DMS114 treated with DMSO at 0.1 percent for 48 hours (cell line): Measurements from ENCODE around the gene SGCA.
A peak's percentile ranks its signal among the peaks of the same experiment; 100 is the strongest.

ENCODE experiments used
- DNase-seq: peaks from one replicate; lab custom pipeline; 2025; ENCODE audit not compliant: unreplicated experiment; lab: John Stamatoyannopoulos, UW

The SGCA gene

GRCh38 chr17:50134206-50135110 lies 31.3 kb upstream of the SGCA start:
- DNase-seq = no peak

DNA sequence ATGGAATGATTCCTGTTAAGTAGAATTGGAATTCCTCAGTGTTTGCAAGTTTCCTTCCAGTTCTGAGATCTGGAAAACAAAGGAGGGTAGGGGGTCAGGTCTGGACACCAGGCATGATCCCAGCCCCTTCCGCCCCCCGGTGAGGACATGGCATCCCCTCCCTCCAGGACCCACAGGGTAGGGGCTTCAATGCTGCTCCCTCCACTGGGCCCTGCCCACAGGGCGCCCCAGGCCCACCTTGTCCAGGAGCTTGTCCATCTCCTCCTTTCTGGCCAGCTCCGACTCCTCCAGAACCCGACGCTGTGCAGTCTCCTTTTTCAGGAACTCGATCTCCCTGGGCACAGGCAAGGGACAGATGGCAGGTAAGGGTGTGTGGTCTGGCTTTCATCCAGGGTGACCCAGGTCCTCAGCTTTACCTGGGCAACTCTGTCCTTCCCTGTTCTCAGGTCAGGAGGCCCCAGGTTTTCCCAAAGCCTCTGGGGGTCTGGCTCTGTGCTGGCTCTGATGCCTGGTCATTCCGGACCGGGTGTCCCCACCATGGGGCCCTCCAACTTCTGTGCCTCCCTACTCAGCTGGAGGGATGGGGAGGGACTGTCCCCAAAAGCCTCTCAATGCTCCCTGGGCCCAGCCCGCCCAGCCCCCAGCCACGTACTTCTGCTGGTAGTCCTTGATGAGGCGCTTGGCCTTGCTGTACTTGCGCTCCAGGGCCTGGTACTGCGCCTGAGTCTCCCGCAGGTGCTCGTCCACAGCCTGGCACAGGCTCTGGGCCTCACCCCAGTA lies 30.3 kb upstream of the SGCA start:
- DNase-seq = no peak

DNA sequence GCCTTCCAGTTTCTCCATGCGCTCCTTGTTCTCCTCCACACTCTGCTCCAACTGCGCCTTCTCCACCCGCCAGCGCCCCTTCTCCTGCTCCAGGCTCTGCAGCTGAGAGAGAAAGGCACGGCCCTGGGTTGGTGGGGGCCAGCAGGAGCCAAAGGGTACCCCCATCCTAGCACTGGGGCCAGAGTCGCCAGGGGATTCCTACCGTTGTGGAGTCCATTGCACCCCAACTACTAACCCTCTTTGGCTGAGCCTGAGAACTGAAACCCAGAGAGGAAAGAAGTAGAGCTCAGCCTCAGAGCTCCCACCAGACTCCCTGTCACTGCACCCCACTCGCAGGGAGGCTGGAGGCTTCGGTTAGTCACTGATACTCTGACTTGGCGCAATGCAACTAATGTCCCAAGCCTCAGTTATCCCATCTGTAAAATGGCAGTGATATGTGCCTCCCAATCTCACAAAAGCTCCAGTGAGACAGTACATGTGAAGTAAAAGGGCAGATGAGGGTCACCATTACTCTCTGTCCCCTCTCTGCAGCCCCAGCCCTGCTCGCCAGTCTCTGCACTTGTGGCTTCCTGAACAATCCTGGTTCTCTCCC lies 29.6 kb upstream of the SGCA start:
- DNase-seq = no peak

GRCh38 chr17:50137042-50137441 lies 28.8 kb upstream of the SGCA start:
- DNase-seq = no peak

DNA sequence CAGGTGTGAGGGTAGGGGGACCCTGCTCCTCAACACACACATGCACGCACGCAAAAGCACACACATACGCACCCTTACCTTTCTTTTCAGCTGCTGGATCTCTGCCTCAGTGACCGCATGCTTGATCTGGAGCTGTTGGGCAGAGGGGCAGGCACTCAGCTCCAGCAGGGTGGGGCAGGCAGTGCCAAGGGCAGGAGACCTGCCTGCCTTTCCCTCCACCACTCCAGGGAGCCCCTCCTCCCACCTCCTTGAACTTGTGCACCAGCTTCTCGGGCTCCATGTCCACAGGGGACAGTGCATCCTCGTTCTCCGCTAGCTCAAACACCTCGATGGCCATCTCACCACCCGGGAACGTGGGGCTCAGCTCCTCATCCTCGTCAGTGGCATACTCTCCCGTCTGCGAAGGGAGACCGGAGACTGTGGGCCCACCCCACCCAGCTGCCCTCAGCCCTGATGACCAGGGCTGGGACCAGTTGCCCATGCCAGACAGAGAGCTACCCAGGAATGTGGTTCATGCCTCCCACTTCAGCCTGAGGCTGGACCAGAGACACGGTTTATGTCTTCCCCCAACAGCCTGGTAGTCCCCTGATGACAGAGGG lies 26.5 kb upstream of the SGCA start:
- no peak for DNase-seq

- peak; percentile 74 for DNase-seq
Measured at GRCh38 chr17:50139950-50140885, 25.6 kb upstream of the SGCA start.

DNA sequence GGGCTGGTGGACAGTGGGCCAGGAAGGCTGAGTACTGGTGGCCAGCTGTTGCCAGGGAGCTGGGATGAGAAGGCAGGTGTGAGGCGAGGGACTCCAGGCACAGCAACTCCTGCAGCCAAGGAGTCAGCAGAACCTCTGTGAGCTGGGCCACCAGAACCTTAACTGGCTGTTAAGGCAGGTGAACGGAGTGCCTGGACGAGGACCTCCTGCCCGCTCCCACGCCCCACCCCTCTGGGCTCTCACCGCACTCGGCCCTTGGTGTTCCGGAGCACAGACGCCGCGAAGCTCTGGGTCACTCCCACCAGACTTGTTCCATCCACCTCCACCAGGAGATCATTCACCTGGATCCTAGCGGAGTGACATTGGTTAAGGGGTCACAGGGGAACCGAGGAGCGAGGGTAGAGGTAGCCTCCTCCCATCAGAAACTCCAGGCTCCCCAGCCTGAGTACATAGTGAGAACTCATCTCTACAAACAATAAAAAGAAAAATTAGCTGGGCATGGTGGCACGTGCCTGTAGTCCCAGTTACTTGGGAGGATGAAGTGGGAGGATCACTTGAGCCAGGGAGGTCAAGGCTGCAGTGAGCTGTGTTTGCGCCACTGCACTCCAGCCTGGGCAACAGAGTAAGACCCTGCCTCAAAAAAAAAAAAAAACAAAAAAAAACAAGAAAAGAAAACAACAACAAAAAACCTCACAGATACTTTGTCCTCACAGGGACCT lies 24.6 kb upstream of the SGCA start:
- DNase-seq = no peak

GRCh38 chr17:50141745-50142110 lies 24.1 kb upstream of the SGCA start:
- DNase-seq = no peak

DNA sequence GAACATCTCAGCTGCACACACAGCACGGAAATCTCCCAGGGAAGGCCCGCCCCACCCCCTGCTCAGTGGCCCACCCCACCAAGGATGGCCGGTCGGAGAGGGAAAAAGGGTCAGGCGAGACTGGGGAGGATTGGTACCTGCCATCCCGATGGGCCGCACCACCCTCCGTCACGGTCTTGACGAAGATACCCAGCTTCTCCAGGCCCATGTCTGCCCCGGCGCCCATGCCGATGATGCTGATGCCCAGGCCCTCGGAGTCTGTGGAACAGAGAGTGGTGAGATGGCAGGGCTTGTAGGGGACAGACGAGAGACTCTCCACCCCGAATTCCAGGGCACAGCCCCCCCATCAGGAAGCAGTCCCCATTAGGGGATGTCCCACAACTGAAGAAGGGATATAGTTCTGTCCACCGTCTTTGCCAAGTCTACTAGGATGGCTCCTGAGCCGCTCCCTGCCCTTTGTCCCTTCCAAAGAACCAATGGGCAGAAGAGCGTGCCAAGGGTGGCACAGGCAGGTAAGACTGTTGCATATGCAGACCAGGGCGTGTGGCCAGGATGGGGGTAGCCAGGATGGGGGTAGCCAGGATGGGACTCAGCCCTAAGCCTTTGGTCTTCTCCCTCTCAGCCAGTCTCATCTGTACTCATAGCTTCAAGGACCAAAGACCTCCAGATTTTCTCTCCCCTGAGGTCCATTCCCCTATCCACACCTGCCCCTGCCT lies 22.2 kb upstream of the SGCA start:
- no peak for DNase-seq

- DNase-seq = no peak
Measured at GRCh38 chr17:50144355-50144754, 21.4 kb upstream of the SGCA start.

DNA sequence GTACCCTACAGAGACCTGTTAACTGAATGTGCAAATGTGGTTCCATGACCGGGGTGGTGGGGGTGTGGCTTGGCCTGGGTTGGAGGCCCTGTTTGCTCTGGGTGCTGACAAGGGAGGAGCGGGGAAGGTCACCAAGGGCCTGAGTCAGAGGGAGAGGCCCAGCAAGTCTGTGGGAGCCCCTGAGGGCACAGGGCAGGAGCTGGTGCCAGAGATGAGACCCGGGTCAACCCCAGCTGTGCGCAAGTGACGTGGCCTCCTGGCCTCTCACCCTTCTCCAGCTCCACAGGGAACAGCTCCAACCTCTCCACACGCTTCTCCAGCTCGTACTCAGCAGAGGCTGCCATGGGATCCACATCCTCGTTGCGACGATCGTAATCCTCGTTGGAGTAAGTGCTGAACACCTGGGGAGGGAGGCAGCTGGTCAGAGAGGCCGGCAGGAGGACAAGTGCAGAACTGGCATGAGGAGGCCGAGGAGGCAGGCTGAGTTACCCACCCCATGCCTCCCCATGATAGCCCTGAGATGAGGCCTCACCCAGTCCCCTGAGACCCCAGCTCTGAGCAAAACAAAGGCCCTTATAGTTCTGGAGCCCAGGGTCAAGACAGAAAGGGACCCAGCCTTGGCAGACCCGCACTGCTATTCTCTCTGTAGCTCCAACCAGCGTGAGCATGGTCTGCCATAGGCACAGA lies 20.8 kb upstream of the SGCA start:
- DNase-seq = no peak

GRCh38 chr17:50145532-50146229 lies 20.1 kb upstream of the SGCA start:
- no peak for DNase-seq

- DNase-seq = no peak
Measured at GRCh38 chr17:50146230-50146926, 19.4 kb upstream of the SGCA start.

DNA sequence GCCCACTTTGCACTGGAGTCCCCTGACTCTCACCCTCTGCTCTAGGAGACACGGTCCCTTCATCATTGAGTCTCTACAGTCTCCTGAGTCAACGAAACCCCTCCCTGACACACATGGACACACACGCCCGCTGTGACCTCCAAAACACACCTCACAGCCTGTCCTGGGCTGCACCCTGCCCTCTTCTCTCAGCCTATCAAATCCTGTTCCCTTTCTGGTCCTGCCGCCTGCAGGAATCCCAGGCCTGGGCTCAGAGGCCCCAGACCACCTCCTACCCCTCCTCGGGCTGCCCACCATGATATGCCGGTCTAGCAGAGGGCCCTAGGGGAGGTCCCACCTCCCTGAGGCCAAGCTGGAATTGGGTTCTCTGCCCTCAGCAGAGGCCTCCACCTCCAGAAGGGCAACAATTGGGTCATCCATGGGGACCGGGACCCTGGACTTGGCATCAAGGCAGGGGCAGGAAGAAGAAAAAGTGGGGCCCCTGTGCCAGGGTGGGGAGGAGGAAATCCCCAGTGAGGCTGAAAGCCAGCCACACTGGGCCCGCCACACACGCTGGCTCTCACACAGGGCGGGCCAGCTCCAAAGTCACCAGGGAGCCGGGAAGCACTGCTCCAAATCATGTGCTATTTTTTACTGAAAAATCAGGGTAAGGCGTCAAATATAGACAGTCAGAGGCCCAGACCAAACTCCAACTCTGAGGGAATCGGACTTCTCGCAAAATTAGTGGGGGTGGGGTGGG lies 18.7 kb upstream of the SGCA start:
- DNase-seq = no peak

DNA sequence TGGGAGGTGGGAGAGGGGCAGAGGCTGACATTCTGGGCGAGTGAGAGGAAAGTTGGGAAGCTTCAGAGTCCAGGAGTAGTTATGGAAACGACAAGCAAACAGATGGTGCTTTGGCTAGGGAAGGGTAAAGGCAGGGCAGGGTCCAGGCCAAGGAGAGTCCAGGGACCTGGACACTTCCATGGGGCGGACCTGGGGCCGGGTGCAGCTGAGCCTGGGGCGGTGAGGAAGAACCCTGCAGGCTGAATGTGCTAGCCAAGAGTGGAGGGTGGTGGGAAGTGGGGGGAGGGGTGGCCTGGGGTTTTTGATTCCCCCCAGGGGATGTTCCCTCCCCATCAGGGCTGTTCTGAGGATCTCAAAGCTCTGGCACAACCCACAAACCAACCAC lies 18.0 kb upstream of the SGCA start:
- DNase-seq = no peak

DNA sequence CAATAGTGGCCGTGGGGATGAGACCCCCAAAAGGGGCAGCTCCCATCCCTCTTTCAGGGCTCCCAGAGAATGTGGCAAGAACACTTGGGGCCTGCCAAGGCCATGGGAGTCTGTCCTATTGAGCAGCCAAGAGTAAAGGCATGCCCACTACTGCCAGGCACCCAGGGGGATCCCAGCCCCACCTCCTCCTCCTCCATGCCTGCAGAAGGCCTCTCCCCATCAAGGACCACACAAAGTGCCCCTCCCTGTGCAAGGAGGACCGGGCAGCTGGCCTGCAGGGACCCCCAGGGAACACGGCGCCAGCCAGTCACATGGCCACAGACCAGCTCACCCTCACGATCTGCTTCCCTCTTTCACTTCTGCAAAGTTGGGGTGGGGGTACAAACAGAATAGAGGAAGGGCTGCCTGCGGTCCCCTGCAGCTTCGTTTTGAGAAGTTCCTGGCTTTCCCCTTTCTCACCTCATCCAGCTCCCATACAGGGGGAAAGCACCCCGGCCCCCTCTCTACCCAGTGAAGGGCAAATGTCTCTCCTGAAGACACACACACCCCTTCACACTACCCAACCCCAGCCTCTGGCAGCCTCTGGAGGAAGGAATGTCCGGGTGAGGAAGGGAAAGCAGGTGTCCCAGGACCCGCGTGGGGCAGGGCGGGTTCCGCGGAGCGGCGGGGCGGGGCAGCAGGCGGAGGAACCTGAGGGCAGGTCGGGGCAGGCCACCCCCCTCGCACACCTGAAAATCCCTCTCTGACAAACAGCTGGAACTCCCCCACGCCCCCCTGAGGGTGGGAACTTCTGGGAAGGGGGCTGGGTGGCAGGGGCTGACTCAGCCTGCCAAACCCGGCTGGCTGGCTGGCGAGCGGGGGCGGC lies 17.3 kb upstream of the SGCA start:
- no peak for DNase-seq
